ENCODE data around the gene MLLT3.

The MLLT3 gene

GRCh38 chr9:20553558-20554149 lies 68.6 kb downstream of the MLLT3 start:
- no peak for DNase-seq

GRCh38 chr9:20552874-20553557 lies 69.3 kb downstream of the MLLT3 start:
- peak in 1 of 5 donors; percentile 64 for DNase-seq

- DNase-seq = peak in 1 of 5 donors; percentile 82
Measured at GRCh38 chr9:20551835-20552234, 70.5 kb downstream of the MLLT3 start.

DNA sequence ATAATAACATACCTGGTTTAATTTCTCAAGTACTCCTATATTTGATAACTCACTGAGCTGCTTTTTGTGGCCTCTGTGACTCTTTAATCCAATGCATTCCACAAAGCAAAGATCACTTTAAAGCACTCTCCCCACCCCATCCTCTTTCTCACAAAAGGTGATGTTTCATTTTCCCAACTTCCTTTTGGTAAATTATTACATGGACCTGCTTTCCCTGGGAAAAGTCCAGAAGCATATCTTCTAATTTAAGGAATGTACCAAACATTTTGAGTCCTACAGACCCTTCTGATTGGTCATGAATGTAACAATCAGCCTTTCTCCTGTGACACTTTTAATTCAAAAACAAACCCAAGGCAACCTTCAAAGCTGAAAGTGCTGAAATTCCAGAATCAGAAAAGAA lies 71.1 kb downstream of the MLLT3 start:
- no peak for DNase-seq

GRCh38 chr9:20550326-20550725 lies 72.0 kb downstream of the MLLT3 start:
- DNase-seq = no peak

DNA sequence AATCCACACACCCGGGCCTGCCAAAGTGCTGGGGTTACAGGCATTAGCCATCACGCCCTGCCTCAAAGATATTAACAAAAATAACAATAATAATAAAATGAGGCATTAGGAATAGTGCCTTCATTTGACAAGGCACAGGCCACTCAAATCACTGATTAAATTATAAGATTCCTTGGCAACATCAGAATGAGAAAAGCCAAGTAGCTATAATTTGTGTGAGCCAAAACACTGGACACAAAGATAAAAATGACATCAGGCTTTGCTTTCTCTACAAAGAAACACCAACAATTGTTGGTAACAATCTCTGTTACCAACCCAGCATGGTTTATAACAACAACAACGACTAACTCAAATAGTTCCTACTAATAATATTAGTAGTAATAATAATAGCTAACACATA lies 73.2 kb downstream of the MLLT3 start:
- DNase-seq = no peak

- DNase-seq = no peak
Measured at GRCh38 chr9:20545023-20545622, 77.2 kb downstream of the MLLT3 start.

- DNase-seq = no peak
Measured at GRCh38 chr9:20540169-20540863, 82.0 kb downstream of the MLLT3 start.

GRCh38 chr9:20538956-20539355 lies 83.3 kb downstream of the MLLT3 start:
- DNase-seq = no peak

DNA sequence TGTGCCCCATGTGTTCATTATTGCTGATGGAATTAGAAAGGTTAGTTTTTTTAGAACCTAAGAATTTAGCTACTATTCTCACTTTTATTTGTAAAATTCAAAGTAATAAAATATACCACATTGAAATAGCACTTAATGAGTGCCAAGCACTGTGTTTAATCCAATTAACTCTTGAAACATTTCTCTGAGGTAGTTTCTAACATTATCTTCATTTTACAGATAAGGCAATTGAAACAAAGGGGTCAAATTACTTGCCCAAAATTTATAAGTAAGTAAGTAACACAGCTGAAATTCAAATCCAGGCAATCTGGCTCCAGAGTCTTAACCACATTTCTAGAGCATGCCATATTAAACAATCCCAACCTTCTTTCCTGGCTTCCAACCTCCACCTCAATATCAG lies 84.2 kb downstream of the MLLT3 start:
- DNase-seq = no peak

DNA sequence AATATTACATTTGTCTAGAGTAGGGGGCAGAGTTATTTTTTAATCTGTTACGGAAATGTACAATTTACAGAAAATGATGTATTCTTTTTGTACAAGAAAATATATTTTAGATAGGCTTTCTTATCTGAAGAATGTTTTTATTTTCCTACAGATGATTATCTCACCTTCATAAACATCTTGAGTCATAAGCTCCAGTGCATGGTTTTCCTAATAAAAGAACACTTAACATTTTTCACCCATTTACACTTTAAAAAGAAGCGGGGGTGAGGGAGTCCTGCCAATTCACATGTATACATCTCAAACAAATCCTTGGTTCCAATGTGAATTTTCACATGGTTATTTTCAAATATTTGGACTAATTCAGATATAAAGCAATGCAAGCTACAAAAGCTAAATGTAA lies 85.0 kb downstream of the MLLT3 start:
- DNase-seq = no peak

- DNase-seq = no peak
Measured at GRCh38 chr9:20532584-20532983, 89.7 kb downstream of the MLLT3 start.

DNA sequence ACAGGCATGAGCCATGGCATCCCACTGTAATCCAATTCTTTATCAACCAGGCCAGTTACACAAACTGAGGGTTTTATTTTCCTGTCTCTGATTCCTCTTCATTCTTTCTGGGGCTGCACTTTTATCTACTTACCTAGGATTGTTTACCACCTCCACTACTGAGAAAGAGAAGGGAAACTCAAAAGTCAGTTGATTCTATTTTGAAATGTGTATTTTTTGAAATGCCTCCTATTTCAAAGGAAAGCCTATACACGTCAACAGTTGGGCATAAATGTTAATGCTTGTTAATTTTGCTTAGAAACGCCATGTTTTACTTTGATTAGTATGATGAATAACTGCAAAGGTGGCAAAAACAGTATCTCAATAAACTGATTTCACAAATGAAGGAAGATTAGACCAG lies 92.5 kb downstream of the MLLT3 start:
- peak in 1 of 5 donors; percentile 66 for DNase-seq

- peak in 1 of 5 donors; percentile 60 for DNase-seq
Measured at GRCh38 chr9:20528253-20528652, 94.0 kb downstream of the MLLT3 start.

- peak in 1 of 5 donors; percentile 27 for DNase-seq
Measured at GRCh38 chr9:20526500-20527319, 95.6 kb downstream of the MLLT3 start.

DNA sequence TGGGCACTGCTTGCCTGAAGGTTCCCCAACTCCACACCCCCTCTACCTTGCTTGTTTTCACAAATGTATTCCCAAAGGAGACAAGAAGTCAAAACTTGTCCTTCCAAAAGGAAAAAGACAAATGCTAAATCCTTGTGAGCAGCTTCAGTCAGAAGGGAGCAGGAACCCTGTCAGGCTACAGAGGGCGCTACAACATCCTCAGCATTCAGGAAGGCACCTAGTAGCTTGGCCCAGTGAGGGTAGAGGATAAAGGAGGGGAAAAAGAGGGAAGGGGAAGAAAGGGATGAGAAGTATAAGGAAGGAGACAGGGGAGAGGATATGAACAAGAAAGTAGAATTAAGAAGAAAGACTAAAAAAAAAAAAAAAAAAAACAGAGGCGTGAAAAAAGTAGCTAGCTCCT lies 97.5 kb downstream of the MLLT3 start:
- no peak for DNase-seq

DNA sequence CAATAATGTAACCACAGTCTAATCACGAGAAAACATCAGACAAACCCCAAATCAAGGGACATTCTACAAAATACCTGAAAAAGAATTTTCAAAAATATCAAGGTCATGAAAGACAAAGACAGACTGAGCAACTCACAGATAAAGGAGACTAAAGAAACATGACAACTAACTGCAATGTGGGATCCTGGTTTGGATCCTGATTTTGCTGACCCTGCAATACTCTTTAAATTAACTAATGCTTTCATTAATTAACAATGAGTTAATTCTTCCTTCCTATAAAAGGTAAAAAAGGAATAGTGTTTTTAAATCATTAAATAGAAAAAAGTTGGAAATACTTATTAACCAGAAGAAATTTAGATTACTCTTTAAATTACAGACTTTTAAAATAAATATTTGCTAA lies 103.6 kb downstream of the MLLT3 start:
- DNase-seq = no peak

DNA sequence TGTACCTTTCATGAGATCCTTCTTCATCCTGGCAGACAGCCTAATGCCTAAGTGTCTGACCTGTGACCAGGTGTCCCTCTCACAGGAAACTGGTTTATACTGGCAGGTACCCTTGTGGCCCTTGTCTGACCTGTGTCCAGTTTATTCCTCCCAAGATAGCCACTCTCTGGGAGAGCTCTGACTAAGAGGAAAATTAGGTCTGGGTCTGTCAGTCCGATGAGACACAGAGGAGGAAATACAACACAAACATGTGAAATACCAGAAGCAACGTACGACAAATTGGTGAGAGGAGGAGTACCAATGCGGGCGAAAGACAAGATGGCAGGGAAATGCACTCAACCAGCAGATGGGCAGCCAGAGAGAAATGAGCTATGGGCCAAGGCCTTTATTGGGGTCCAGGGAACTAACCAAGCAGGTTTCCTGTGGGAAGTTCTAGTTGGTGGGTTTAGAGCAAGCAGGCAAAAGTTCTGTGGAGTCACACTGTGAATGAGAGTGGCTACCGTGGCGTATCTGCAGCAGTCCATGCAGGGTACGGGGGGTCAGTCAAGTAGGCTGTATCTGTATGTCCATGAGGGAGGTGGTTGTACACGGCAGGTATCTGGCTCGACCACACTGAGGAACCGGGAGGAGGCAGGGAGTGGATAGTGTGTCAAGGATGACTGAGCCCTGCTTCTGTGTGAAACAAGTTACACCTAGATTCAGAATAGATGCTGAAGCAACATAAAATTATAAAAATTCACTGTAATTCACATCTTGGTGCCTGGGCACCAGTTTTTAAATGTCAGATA lies 109.0 kb downstream of the MLLT3 start:
- DNase-seq = no peak

GRCh38 chr9:20512636-20513035 lies 109.7 kb downstream of the MLLT3 start:
- DNase-seq = peak in 1 of 5 donors; percentile 59

GRCh38 chr9:20512106-20512505 lies 110.2 kb downstream of the MLLT3 start:
- no peak for DNase-seq

DNA sequence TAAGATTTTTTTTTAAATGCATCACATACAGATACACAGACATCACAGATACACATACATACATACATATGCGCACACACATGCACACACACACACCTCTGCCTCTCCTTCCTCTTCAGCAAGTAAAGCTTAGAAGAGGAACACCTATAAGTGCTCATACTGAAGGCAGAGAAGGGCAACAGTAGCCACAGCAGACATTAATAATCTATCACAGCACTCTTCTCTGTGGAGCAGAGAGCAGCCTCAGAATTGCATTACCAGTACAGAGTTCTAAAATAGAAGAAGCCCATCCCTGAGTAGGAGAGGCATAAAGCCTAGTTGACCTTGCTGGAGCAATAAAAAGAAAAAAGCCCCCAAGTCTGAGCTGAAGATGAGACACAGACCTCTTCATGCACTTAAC lies 110.6 kb downstream of the MLLT3 start:
- peak in 1 of 5 donors; percentile 57 for DNase-seq

- DNase-seq = no peak
Measured at GRCh38 chr9:20509466-20509865, 112.8 kb downstream of the MLLT3 start.
